ENCODE results near the gene TPX2. TPM values are rescaled to one million over a fixed set of nuclear protein-coding genes. Genes with fewer than 3 reads are reported as not detected.

The TPX2 gene
- polyA plus RNA-seq, 1 donor (not counting 4 experiments of a cell fraction or from before 2014, with no cell fraction given), result 31.5 TPM

GRCh38 chr20:31764641-31765305, 25.7 kb downstream of the TPX2 start:
- Histone ChIP-seq H3K4me2 (ENCODE audit: control insufficient read depth, extremely low read depth, insufficient read depth, low read depth, low read length) (no peak overlapping the region), H3K4me3 (ENCODE audit: control insufficient read depth in 2 of 3, extremely low read depth in 1 of 3, insufficient read depth in 2 of 3, low read depth in 1 of 3, low read length in 3 of 3) (no peak overlapping the region), H3K79me2 (ENCODE audit: control insufficient read depth, insufficient read depth, low read length) (peaks cover 24% of the 10 kb centered on the region), H3K9ac (ENCODE audit: control insufficient read depth, extremely low read depth, insufficient read depth, low read length) (no peak overlapping the region), H3K36me3 (ENCODE audit: control insufficient read depth in 2 of 2, extremely low read depth in 1 of 2, insufficient read depth in 2 of 2, low read length in 2 of 2) (peaks cover 2 to 11% of the 10 kb centered on the region in 2 experiments), H2AFZ (ENCODE audit: control insufficient read depth, low read length) (no peak overlapping the region), H3K9me1 (ENCODE audit: control insufficient read depth, extremely low read depth, insufficient read depth, low read length) (no peaks in the 10 kb centered on the region), H4K20me1 (ENCODE audit: control insufficient read depth, extremely low read depth, insufficient read depth, low read length) (peaks cover 4% of the 10 kb centered on the region), H3K4me1 (ENCODE audit: control insufficient read depth, extremely low read depth, insufficient read depth, low read length) (no peaks in the 10 kb centered on the region), H3K27me3 (ENCODE audit: control insufficient read depth, extremely low read depth, insufficient read depth, low read length) (no peaks in the 10 kb centered on the region), H3K9me3 (ENCODE audit: control insufficient read depth, low read depth, low read length) (no peaks in the 10 kb centered on the region), H3K27ac (ENCODE audit: control insufficient read depth, insufficient read depth, low read length) (no peak overlapping the region)
- FAIRE-seq, result no peak
- dilution Hi-C loops (cut with MboI; ENCODE audit: extremely low pct_ligation_motif_present, low sequenced_read_pairs), result no loop called here
- no peak for DNase-seq (ENCODE audit: low read depth, low spot score)
- TF ChIP-seq EZH2 (IDR thresholded peaks at IDR 0.05; ENCODE audit: low read length), result no peak
- no peak for TF ChIP-seq CTCF (optimal IDR thresholded peaks at IDR 0.05 in 1 of 3, IDR thresholded peaks at IDR 0.05 in 1 of 3, conservative IDR thresholded peaks at IDR 0.05 in 1 of 3; ENCODE audit: extremely low read depth in 1 of 3, insufficient read depth in 2 of 3, low read length in 3 of 3)

- TF ChIP-seq EZH2 (IDR thresholded peaks at IDR 0.05; ENCODE audit: low read length) (no peak), CTCF (optimal IDR thresholded peaks at IDR 0.05 in 1 of 3, IDR thresholded peaks at IDR 0.05 in 1 of 3, conservative IDR thresholded peaks at IDR 0.05 in 1 of 3; ENCODE audit: extremely low read depth in 1 of 3, insufficient read depth in 2 of 3, low read length in 3 of 3) (no peak)
- Histone ChIP-seq H3K4me2 (ENCODE audit: control insufficient read depth, extremely low read depth, insufficient read depth, low read depth, low read length) (no peak overlapping the region), H2AFZ (ENCODE audit: control insufficient read depth, low read length) (no peak overlapping the region), H4K20me1 (ENCODE audit: control insufficient read depth, extremely low read depth, insufficient read depth, low read length) (peaks cover 4% of the 10 kb centered on the region), H3K9me3 (ENCODE audit: control insufficient read depth, low read depth, low read length) (no peaks in the 10 kb centered on the region), H3K9ac (ENCODE audit: control insufficient read depth, extremely low read depth, insufficient read depth, low read length) (no peak overlapping the region), H3K79me2 (ENCODE audit: control insufficient read depth, insufficient read depth, low read length) (peaks cover 13% of the 10 kb centered on the region), H3K27me3 (ENCODE audit: control insufficient read depth, extremely low read depth, insufficient read depth, low read length) (no peaks in the 10 kb centered on the region), H3K27ac (ENCODE audit: control insufficient read depth, insufficient read depth, low read length) (no peak overlapping the region), H3K4me1 (ENCODE audit: control insufficient read depth, extremely low read depth, insufficient read depth, low read length) (no peaks in the 10 kb centered on the region), H3K36me3 (ENCODE audit: control insufficient read depth in 2 of 2, extremely low read depth in 1 of 2, insufficient read depth in 2 of 2, low read length in 2 of 2) (peaks cover 4 to 22% of the 10 kb centered on the region in 2 experiments), H3K9me1 (ENCODE audit: control insufficient read depth, extremely low read depth, insufficient read depth, low read length) (no peaks in the 10 kb centered on the region), H3K4me3 (ENCODE audit: control insufficient read depth in 2 of 3, extremely low read depth in 1 of 3, insufficient read depth in 2 of 3, low read depth in 1 of 3, low read length in 3 of 3) (no peak overlapping the region)
- DNase-seq (ENCODE audit: low read depth, low spot score) (no peak), FAIRE-seq (no peak)
- dilution Hi-C loops (cut with MboI; ENCODE audit: extremely low pct_ligation_motif_present, low sequenced_read_pairs), result no loop called here
Measured at GRCh38 chr20:31767805-31768204, 28.7 kb downstream of the TPX2 start.

Data from keratinocyte (primary cell).